Activated CD4-positive, CD25-positive, alpha-beta regulatory T cell treated with anti-CD3 and anti-CD28 coated beads, Interleukin-2, amount 50 U/mL, for 72 hours (primary cell): ENCODE results near the gene RHOV.

Source experiments
- DNase-seq: peaks from one replicate; pipeline ENCODE4 v3.0.0; 2021

RHOV gene

GRCh38 chr15:40843885-40844695 lies 29.9 kb downstream of the RHOV start, which contains the start of gene SPINT1:
Gene SPINT1, plus strand, starts transcription at chr15:40844048. Its CDS starts 507 bp downstream, at chr15:40844555.
- DNase-seq = peak; percentile 76

GRCh38 chr15:40843261-40843884 lies 30.7 kb downstream of the RHOV start:
- no peak for DNase-seq

- no peak for DNase-seq
These were observed 32.3 kb downstream of the RHOV start for GRCh38 chr15:40841741-40842140.

DNA sequence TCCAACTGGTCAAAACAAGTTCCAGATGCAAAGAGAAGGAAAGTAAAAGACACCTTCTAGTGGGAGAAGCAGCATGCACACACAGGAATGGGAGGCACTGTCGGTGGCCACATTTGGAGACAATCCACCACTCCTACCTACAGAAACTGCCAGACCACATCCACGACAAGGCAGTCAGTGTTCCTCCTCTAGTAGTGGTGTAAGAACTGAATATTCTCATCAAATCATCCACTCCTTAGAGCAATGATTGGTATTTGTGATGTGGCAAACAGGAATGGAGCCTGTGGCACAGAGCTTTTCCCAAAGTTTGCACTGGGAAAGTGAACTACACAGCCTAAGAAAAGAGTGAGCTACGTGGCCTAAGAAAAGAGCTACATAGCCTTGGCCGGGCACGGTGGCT lies 35.3 kb downstream of the RHOV start:
- no peak for DNase-seq

DNA sequence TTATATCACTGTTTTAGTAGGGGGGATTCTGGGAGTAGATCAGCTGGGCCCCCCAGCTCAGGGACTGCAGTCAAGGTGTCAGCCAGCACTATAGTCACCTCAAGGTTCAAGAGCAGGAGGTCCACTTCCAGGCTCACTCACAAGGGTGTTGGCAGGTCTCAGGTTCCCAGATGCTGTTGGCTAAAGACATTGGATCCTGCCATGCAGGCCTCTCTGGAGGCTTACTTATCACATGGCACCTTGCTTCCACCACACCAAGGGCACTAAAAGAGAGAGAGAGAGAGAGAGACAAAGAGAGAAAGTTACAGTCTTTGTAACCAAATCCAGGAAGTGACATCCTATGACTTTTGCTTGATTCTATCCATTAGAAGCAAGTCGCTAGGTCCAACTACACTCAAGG lies 38.0 kb downstream of the RHOV start:
- no peak for DNase-seq

GRCh38 chr15:40832903-40833302 lies 41.1 kb downstream of the RHOV start:
- no peak for DNase-seq

- DNase-seq = no peak
These were observed 42.2 kb downstream of the RHOV start for GRCh38 chr15:40831861-40832260.

- DNase-seq = no peak
These were observed 43.1 kb downstream of the RHOV start for GRCh38 chr15:40830884-40831283.

- no peak for DNase-seq
These were observed 44.9 kb downstream of the RHOV start for GRCh38 chr15:40829115-40829514.

GRCh38 chr15:40828447-40829036 lies 45.5 kb downstream of the RHOV start, which contains the start of gene PPP1R14D:
Gene PPP1R14D, minus strand, starts transcription at chr15:40828708. Its CDS starts 67 bp downstream, at chr15:40828641.
- no peak for DNase-seq

DNA sequence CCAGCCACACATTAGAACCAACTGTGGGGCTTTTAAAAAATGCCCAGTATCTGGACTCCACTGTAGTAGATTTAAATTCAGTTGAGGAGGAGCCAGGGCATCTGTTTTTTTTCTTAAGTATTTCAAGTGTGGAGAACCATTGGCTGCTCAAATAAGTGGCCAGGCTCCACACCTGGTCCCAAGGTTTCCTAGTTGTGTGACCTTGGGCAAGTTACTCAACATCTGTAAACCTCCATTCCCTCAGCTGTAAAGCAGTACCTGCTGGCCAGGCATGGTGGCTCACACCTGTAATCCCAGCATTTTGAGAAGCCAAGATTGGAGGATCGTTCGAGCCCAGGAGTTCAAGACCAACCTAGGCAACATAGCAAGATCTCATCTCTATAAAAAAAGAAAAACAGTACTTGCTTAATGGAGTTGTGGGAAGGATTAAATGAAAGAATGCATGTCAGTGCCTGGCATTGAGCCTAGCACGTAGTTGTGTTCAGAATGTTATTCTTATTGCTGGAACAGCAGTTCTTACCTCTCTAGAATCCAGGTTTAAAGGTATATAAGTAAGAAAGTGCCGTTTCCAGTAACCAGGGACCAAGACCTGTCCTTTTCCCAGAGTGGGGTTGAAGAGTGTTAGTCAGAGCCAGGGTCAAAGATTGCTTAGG lies 47.5 kb downstream of the RHOV start:
- DNase-seq = no peak

GRCh38 chr15:40825661-40826422 lies 48.2 kb downstream of the RHOV start:
- no peak for DNase-seq

DNA sequence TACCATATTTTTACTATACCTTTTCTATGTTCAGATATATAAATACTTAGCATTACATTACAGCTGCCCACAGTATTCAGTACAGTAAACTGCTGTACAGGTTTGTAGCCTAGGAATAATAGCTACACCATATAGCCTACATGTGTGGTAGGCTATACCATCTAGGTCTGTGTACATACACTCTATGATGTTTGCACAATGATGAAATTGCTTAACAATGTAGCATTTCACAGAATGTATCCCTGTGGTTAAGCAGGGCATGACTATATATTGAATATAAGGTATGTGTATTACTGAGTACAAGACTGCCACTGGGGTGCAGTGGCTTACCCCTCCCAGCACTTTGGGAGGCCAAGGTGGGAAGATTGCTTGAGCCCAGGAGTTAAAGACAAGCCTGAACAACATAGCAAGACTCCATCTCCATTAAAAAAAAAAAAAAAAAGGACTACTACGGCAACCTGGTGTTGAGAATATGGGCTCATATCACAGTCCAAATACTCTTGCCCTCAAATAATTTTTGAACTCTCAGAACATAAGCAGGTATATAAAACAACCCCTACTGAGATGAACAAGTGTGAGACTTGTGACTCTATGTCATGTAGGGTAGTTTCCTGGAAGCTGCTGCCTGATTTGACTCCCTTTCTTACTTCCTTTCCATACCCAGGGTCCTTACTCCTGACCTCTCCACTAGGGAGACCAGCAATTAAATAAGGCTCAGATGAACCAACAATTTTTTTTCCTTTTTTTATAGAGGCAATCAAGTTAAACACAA lies 50.3 kb downstream of the RHOV start:
- no peak for DNase-seq
